B cell (primary cell): ENCODE measurements around the gene PLA2G4D.

ENCODE experiments used
- EZH2 ChIP-seq: IDR thresholded peaks from 2 replicates; pipeline ENCODE4 v1.6.1; 2012; ENCODE audit warnings: borderline replicate concordance, low read depth, mild to moderate bottlenecking, moderate library complexity, low read length; ENCODE audit not compliant: insufficient read depth, poor library complexity, severe bottlenecking
- TF ChIP-seq, protein P1 (sequence below): fragments of 200-600 bp; IDR thresholded peaks from one replicate; pipeline ENCODE4 v1.8.0; 2022; ENCODE audit warnings: antibody characterized with exemption, mild to moderate bottlenecking

DNA sequence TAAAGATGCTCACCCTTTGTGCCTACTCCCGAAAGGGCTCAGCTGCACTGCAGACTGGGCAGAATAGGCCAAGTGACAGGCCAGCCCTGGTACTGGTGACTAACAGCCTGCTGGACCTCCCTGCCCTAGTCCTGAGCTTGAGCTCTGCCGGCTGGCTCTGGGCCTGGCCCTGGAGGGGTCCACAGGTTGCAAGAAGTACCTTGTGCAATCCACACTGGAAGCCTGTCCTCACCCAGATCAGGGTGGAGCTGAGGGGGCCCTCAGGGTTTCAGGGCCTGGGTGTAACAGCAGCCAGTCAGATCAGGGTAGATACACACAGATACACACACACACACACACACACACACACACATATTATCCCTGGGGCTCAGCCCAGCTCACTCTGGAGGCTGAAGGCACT is 27.3 kb upstream of the PLA2G4D start:
- no peak for TF ChIP-seq EZH2
- TF ChIP-seq, protein P1, sequence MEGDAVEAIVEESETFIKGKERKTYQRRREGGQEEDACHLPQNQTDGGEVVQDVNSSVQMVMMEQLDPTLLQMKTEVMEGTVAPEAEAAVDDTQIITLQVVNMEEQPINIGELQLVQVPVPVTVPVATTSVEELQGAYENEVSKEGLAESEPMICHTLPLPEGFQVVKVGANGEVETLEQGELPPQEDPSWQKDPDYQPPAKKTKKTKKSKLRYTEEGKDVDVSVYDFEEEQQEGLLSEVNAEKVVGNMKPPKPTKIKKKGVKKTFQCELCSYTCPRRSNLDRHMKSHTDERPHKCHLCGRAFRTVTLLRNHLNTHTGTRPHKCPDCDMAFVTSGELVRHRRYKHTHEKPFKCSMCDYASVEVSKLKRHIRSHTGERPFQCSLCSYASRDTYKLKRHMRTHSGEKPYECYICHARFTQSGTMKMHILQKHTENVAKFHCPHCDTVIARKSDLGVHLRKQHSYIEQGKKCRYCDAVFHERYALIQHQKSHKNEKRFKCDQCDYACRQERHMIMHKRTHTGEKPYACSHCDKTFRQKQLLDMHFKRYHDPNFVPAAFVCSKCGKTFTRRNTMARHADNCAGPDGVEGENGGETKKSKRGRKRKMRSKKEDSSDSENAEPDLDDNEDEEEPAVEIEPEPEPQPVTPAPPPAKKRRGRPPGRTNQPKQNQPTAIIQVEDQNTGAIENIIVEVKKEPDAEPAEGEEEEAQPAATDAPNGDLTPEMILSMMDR, result no peak
